OCI-LY7 (cell line): ENCODE results near the gene TNKS2. TPM values are rescaled to one million over a fixed set of nuclear protein-coding genes. Genes with fewer than 3 reads are reported as not detected.

ENCODE experiments used
- BruUV-seq: library from RNA; stranded (reverse); fragments of 400-500 nt; replicated peaks from 2 replicates; lab custom pipeline; 2021; lab: Mats Ljungman, UMichigan
- CTCF ChIA-PET: fragments of 300-600 bp; sonication (Branson Sonifier 250); formaldehyde crosslinking; loops from one replicate; lab custom pipeline; 2022; ENCODE audit warnings: antibody characterized with exemption; ENCODE audit not compliant: unreplicated experiment; lab: Charles Lee
- POLR2A ChIA-PET: fragments of 300-600 bp; sonication (Branson Sonifier 250); formaldehyde crosslinking; loops from one replicate; lab custom pipeline; 2022; ENCODE audit warnings: antibody characterized with exemption; lab: Charles Lee
- DNase-seq: peaks from one replicate; pipeline ENCODE4 v3.0.0-alpha.2; 2015; ENCODE audit warnings: low spot score
- H2AFZ ChIP-seq: fragments of 200-600 bp; sonication (generic), shearing (Covaris generic); 2 replicates; pipeline ENCODE4 v1.6.1; 2014; ENCODE audit warnings: mild to moderate bottlenecking, antibody characterized with exemption, low read length, moderate library complexity
- H3K27ac ChIP-seq: fragments of 200-600 bp; sonication (generic); 2 replicates; pipeline ENCODE4 v1.5.1; 2014; ENCODE audit warnings: mixed run types, low read depth, mild to moderate bottlenecking, moderate library complexity, low read length, inconsistent platforms; ENCODE audit not compliant: poor library complexity, severe bottlenecking
- H3K36me3 ChIP-seq: fragments of 200-600 bp; sonication (generic); 2 replicates; pipeline ENCODE4 v1.6.1; 2014; ENCODE audit warnings: mild to moderate bottlenecking, antibody characterized with exemption, low read length, moderate library complexity, mixed read lengths; ENCODE audit not compliant: insufficient read depth
- H3K4me1 ChIP-seq: fragments of 200-600 bp; sonication (generic); 2 replicates; pipeline ENCODE4 v1.5.1; 2014; ENCODE audit warnings: mild to moderate bottlenecking, low read length; ENCODE audit not compliant: insufficient read depth, poor library complexity, severe bottlenecking
- H3K4me2 ChIP-seq: fragments of 200-600 bp; sonication (generic); 2 replicates; pipeline ENCODE4 v1.6.1; 2014; ENCODE audit warnings: mild to moderate bottlenecking, low read length
- H3K4me3 ChIP-seq: fragments of 200-600 bp; sonication (generic); 2 replicates; pipeline ENCODE4 v1.5.1; 2014; ENCODE audit warnings: mild to moderate bottlenecking, low read depth, low read length; ENCODE audit not compliant: poor library complexity, severe bottlenecking
- H3K79me2 ChIP-seq: fragments of 200-600 bp; sonication (generic); 2 replicates; pipeline ENCODE4 v1.6.1; 2016; ENCODE audit warnings: low read depth, mild to moderate bottlenecking, low read length, moderate library complexity, mixed read lengths; ENCODE audit not compliant: insufficient read depth
- H3K9me2 ChIP-seq: fragments of 200-600 bp; sonication (generic); 2 replicates; pipeline ENCODE4 v1.6.1; 2016; ENCODE audit warnings: mild to moderate bottlenecking, low read length, mixed read lengths; ENCODE audit not compliant: insufficient read depth
- H3K9me3 ChIP-seq: fragments of 200-600 bp; sonication (generic); 2 replicates; pipeline ENCODE4 v1.6.1; 2014; ENCODE audit warnings: mild to moderate bottlenecking, mixed run types, low read length, mixed read lengths
- H4K20me1 ChIP-seq: fragments of 200-600 bp; sonication (generic); 2 replicates; pipeline ENCODE4 v1.6.1; 2014; ENCODE audit warnings: mild to moderate bottlenecking, antibody characterized with exemption, low read length, moderate library complexity, mixed read lengths; ENCODE audit not compliant: insufficient read depth
- CTCF ChIP-seq: fragments of 200-600 bp; sonication (generic); conservative IDR thresholded peaks from 2 replicates; pipeline ENCODE4 v1.5.1; 2014; ENCODE audit warnings: mild to moderate bottlenecking, antibody characterized with exemption, low read length, moderate library complexity, mixed read lengths
- EZH2phosphoT487 ChIP-seq: fragments of 200-600 bp; sonication (generic); IDR thresholded peaks from 2 replicates; pipeline ENCODE4 v1.6.1; 2018; ENCODE audit warnings: low read depth, borderline replicate concordance, mild to moderate bottlenecking, mixed run types, antibody characterized with exemption, low read length, moderate library complexity, mixed read lengths
- intact Hi-C: fragments of 100-400 bp; cut with micrococcal nuclease; formaldehyde crosslinking; loops from one replicate; pipeline ENCODE4 v1.10.0; 2022; ENCODE audit not compliant: unreplicated experiment
- total RNA-seq, 2 experiments: library from RNA; depleted of rRNA in 1 of 2; stranded (reverse); fragments of >200 nt in 1 of 2; shearing (Covaris generic) in 1 of 2; gene quantifications; 2 replicates each; pipeline ENCODE4 v1.2.3, GENCODE V29; 2014 to 2022

Gene TNKS2
- total RNA-seq, 2 experiments from 2014 or later: 20.0 to 31.3 TPM

- no peak overlapping the region for H3K27ac ChIP-seq
- DNase-seq: no peak
- POLR2A ChIA-PET: interaction anchor here (0.6 kb wide), 1 partner anchor 213 kb away, joined by 3 read pairs; no protein-coding TSS in a partner anchor
- no peak overlapping the region for H3K4me3 ChIP-seq
- H3K36me3 ChIP-seq: no peaks in the 10 kb centered on the region
- H3K79me2 ChIP-seq: no peaks in the 10 kb centered on the region
- H3K4me1 ChIP-seq: no peaks in the 10 kb centered on the region
- CTCF ChIA-PET: no interaction called here
- no peak overlapping the region for H3K4me2 ChIP-seq
- BruUV-seq: no TSS peak
- H4K20me1 ChIP-seq: no peaks in the 10 kb centered on the region
- no peaks in the 10 kb centered on the region for H3K9me3 ChIP-seq
- H3K9me2 ChIP-seq: no peaks in the 10 kb centered on the region
- TF ChIP-seq EZH2phosphoT487: no peak
- TF ChIP-seq CTCF: no peak
- no peak overlapping the region for H2AFZ ChIP-seq
- intact Hi-C loops: no loop called here
Observed at GRCh38 chr10:91785830-91786229, 12.4 kb upstream of the TNKS2 start.

GRCh38 chr10:91787258-91787657, 11.0 kb upstream of the TNKS2 start:
- no peaks in the 10 kb centered on the region for H3K79me2 ChIP-seq
- H3K4me3 ChIP-seq: no peak overlapping the region
- H3K9me2 ChIP-seq: no peaks in the 10 kb centered on the region
- POLR2A ChIA-PET: interaction anchor here (1.0 to 1.3 kb wide), 2 partner anchors 9 to 20 kb away, joined by 3 to 6 read pairs; no protein-coding TSS in a partner anchor
- intact Hi-C loops: no loop called here
- CTCF ChIA-PET: no interaction called here
- no peak overlapping the region for H2AFZ ChIP-seq
- no peaks in the 10 kb centered on the region for H3K9me3 ChIP-seq
- DNase-seq: no peak
- BruUV-seq: no TSS peak
- no peak overlapping the region for H3K4me2 ChIP-seq
- no peak overlapping the region for H3K27ac ChIP-seq
- H4K20me1 ChIP-seq: no peaks in the 10 kb centered on the region
- no peaks in the 10 kb centered on the region for H3K4me1 ChIP-seq
- no peaks in the 10 kb centered on the region for H3K36me3 ChIP-seq
- TF ChIP-seq CTCF: no peak
- TF ChIP-seq EZH2phosphoT487: no peak

- Histone ChIP-seq H3K36me3 (no peaks in the 10 kb centered on the region), H4K20me1 (no peaks in the 10 kb centered on the region), H3K9me3 (no peaks in the 10 kb centered on the region), H3K4me2 (no peak overlapping the region), H3K79me2 (no peaks in the 10 kb centered on the region), H3K4me1 (no peaks in the 10 kb centered on the region), H3K9me2 (no peaks in the 10 kb centered on the region), H3K4me3 (no peak overlapping the region), H3K27ac (no peak overlapping the region), H2AFZ (no peak overlapping the region)
- no TSS peak for BruUV-seq
- ChIA-PET POLR2A (interaction anchor here (1.0 to 1.3 kb wide), 2 partner anchors 9 to 21 kb away, joined by 3 to 6 read pairs; no protein-coding TSS in a partner anchor), CTCF (no interaction called here)
- TF ChIP-seq CTCF (no peak), EZH2phosphoT487 (no peak)
- DNase-seq: no peak
- intact Hi-C loops: no loop called here
Observed at GRCh38 chr10:91787810-91788209, 10.4 kb upstream of the TNKS2 start.
